Smooth muscle cell (in vitro differentiated cells): Measurements from ENCODE around the gene PPP1R3C. TPM values are rescaled to one million over a fixed set of nuclear protein-coding genes. Genes with fewer than 3 reads are reported as not detected.

Experiments
- DNase-seq: peaks from one replicate; lab custom pipeline; 2025; ENCODE audit not compliant: unreplicated experiment; lab: John Stamatoyannopoulos, UW
- H2AFZ ChIP-seq: fragments of 200-600 bp; sonication (generic); 2 replicates; pipeline ENCODE4 v1.6.0; 2016; ENCODE audit warnings: antibody characterized with exemption, low read depth, mild to moderate bottlenecking
- H3F3A ChIP-seq: fragments of 200-600 bp; sonication (generic); 2 replicates; pipeline ENCODE4 v1.6.0; 2017; ENCODE audit warnings: antibody characterized with exemption, low read depth
- H3K27ac ChIP-seq: fragments of 200-600 bp; sonication (generic); 2 replicates; pipeline ENCODE4 v1.5.1; 2016; ENCODE audit warnings: low read depth, mild to moderate bottlenecking
- H3K27me3 ChIP-seq: fragments of 200-600 bp; sonication (generic); 2 replicates; pipeline ENCODE4 v1.6.1; 2016; ENCODE audit warnings: low read depth, mild to moderate bottlenecking
- H3K36me3 ChIP-seq: fragments of 200-600 bp; sonication (generic); 2 replicates; pipeline ENCODE4 v1.5.1; 2016; ENCODE audit warnings: low read depth
- H3K4me1 ChIP-seq: fragments of 200-600 bp; sonication (generic); 2 replicates; pipeline ENCODE4 v1.5.1; 2016; ENCODE audit warnings: low read depth
- H3K4me2 ChIP-seq: fragments of 200-600 bp; sonication (generic); 2 replicates; pipeline ENCODE4 v1.6.0; 2016; ENCODE audit warnings: mild to moderate bottlenecking
- H3K4me3 ChIP-seq: fragments of 200-600 bp; sonication (generic); 2 replicates; pipeline ENCODE4 v1.5.1; 2016; ENCODE audit warnings: mild to moderate bottlenecking
- H3K79me2 ChIP-seq: fragments of 200-600 bp; sonication (generic); 2 replicates; pipeline ENCODE4 v1.6.0; 2016; ENCODE audit warnings: low read depth, mild to moderate bottlenecking
- H3K9ac ChIP-seq: fragments of 200-600 bp; sonication (generic); 2 replicates; pipeline ENCODE4 v1.6.0; 2016; ENCODE audit warnings: low read depth
- H3K9me3 ChIP-seq: fragments of 200-600 bp; sonication (generic); replicated peaks from 2 replicates; pipeline ENCODE4 v1.5.1; 2016; ENCODE audit warnings: low read depth
- H4K20me1 ChIP-seq: fragments of 200-600 bp; sonication (generic); 2 replicates; pipeline ENCODE4 v1.6.0; 2016; ENCODE audit warnings: low read depth
- CTCF ChIP-seq: fragments of 200-600 bp; sonication (generic); IDR thresholded peaks from 2 replicates; pipeline ENCODE4 v1.5.1; 2017; ENCODE audit warnings: borderline replicate concordance, mild to moderate bottlenecking, antibody characterized with exemption; ENCODE audit not compliant: insufficient read depth, poor library complexity, severe bottlenecking
- WGBS: methylation state at CpG from one replicate; pipeline ENCODE4 v1.1.7; 2016; ENCODE audit warnings: low lambda C conversion rate; 5-methylcytosine and 5-hydroxymethylcytosine counted together
- polyA plus RNA-seq: library from polyadenylated mRNA; unstranded; fragments of >200 nt; fragmentation: Nextera tagmentation; extraction: Ambion mirVana; gene quantifications from 2 replicates; pipeline ENCODE4 v1.2.1, GENCODE V29; 2016
- total RNA-seq: library from RNA; depleted of rRNA; stranded (reverse); fragments of >200 nt; gene quantifications from 2 replicates; pipeline ENCODE4 v1.2.3, GENCODE V29; 2014

PPP1R3C gene
- total and polyA plus RNA-seq, 2 experiments from 2014 or later: 18.2 to 31.6 TPM

- H3K4me1 ChIP-seq: peaks cover 10% of the 10 kb centered on the region
- WGBS: 53% methylated on average over 10 of the region's 10 CpGs
- H3K27ac ChIP-seq: no peak overlapping the region
- no peaks in the 10 kb centered on the region for H3K36me3 ChIP-seq
- no peak overlapping the region for H3K9ac ChIP-seq
- no peak overlapping the region for H3K4me2 ChIP-seq
- H2AFZ ChIP-seq: peak overlapping the region; percentile 12
- H3F3A ChIP-seq: peaks cover 11% of the 10 kb centered on the region
- no peak for DNase-seq
- H3K27me3 ChIP-seq: no peaks in the 10 kb centered on the region
- H4K20me1 ChIP-seq: peaks cover 8% of the 10 kb centered on the region
- TF ChIP-seq CTCF: peak; percentile 81
- H3K9me3 ChIP-seq: no peaks in the 10 kb centered on the region
- peaks cover 24% of the 10 kb centered on the region for H3K79me2 ChIP-seq
- H3K4me3 ChIP-seq: no peak overlapping the region
Observed at GRCh38 chr10:91635401-91636400, 2.8 kb upstream of the PPP1R3C start.

GRCh38 chr10:91634898-91635297 is 2.0 kb upstream of the PPP1R3C start:
- Histone ChIP-seq H3K27ac (no peak overlapping the region), H3K4me3 (no peak overlapping the region), H3K4me1 (peaks cover 10% of the 10 kb centered on the region), H3K9me3 (no peaks in the 10 kb centered on the region), H4K20me1 (peaks cover 16% of the 10 kb centered on the region), H3K27me3 (no peaks in the 10 kb centered on the region), H3F3A (peaks cover 12% of the 10 kb centered on the region), H3K79me2 (peaks cover 32% of the 10 kb centered on the region), H3K36me3 (no peaks in the 10 kb centered on the region), H2AFZ (no peak overlapping the region), H3K4me2 (no peak overlapping the region), H3K9ac (no peak overlapping the region)
- 89% methylated on average over 3 of the region's 3 CpGs for WGBS
- no peak for DNase-seq
- TF ChIP-seq CTCF: no peak

GRCh38 chr10:91634246-91634645 is 1.4 kb upstream of the PPP1R3C start:
- Histone ChIP-seq H3K79me2 (peaks cover 38% of the 10 kb centered on the region), H3K27me3 (no peaks in the 10 kb centered on the region), H3K4me2 (no peak overlapping the region), H3F3A (peaks cover 17% of the 10 kb centered on the region), H2AFZ (no peak overlapping the region), H3K4me1 (peaks cover 10% of the 10 kb centered on the region), H3K4me3 (no peak overlapping the region), H4K20me1 (peaks cover 23% of the 10 kb centered on the region), H3K9me3 (no peaks in the 10 kb centered on the region), H3K27ac (no peak overlapping the region), H3K9ac (no peak overlapping the region), H3K36me3 (no peaks in the 10 kb centered on the region)
- TF ChIP-seq CTCF: no peak
- WGBS: 92% methylated on average over 5 of the region's 5 CpGs
- DNase-seq: no peak

- peak overlapping the region; percentile 47 for H3K27ac ChIP-seq
- H3K27me3 ChIP-seq: no peaks in the 10 kb centered on the region
- no peak overlapping the region for H3K9ac ChIP-seq
- no peaks in the 10 kb centered on the region for H3K9me3 ChIP-seq
- H3K4me3 ChIP-seq: peak overlapping the region; percentile 55
- 95% methylated on average over 10 of the region's 10 CpGs for WGBS
- peak overlapping the region; percentile 90 for H3K4me2 ChIP-seq
- H2AFZ ChIP-seq: no peak overlapping the region
- no peak for DNase-seq
- peaks cover 38% of the 10 kb centered on the region for H3K79me2 ChIP-seq
- H3K36me3 ChIP-seq: no peaks in the 10 kb centered on the region
- H3K4me1 ChIP-seq: peaks cover 10% of the 10 kb centered on the region
- H4K20me1 ChIP-seq: peaks cover 40% of the 10 kb centered on the region
- TF ChIP-seq CTCF: no peak
- H3F3A ChIP-seq: peaks cover 21% of the 10 kb centered on the region
Observed at GRCh38 chr10:91630625-91631024, 2.2 kb downstream of the PPP1R3C start.
